Smooth muscle cell (in vitro differentiated cells): ENCODE data around the gene TPM4. TPM values are rescaled to one million over a fixed set of nuclear protein-coding genes. Genes with fewer than 3 reads are reported as not detected.
A peak's percentile ranks its signal among the peaks of the same experiment; 100 is the strongest.

Experiments used
- DNase-seq: peaks from one replicate; lab custom pipeline; 2025; ENCODE audit not compliant: unreplicated experiment; lab: John Stamatoyannopoulos, UW
- H2AFZ ChIP-seq: fragments of 200-600 bp; sonication (generic); 2 replicates; pipeline ENCODE4 v1.6.0; 2016; ENCODE audit warnings: antibody characterized with exemption, low read depth, mild to moderate bottlenecking
- H3F3A ChIP-seq: fragments of 200-600 bp; sonication (generic); 2 replicates; pipeline ENCODE4 v1.6.0; 2017; ENCODE audit warnings: antibody characterized with exemption, low read depth
- H3K27ac ChIP-seq: fragments of 200-600 bp; sonication (generic); 2 replicates; pipeline ENCODE4 v1.5.1; 2016; ENCODE audit warnings: low read depth, mild to moderate bottlenecking
- H3K27me3 ChIP-seq: fragments of 200-600 bp; sonication (generic); 2 replicates; pipeline ENCODE4 v1.6.1; 2016; ENCODE audit warnings: low read depth, mild to moderate bottlenecking
- H3K36me3 ChIP-seq: fragments of 200-600 bp; sonication (generic); 2 replicates; pipeline ENCODE4 v1.5.1; 2016; ENCODE audit warnings: low read depth
- H3K4me1 ChIP-seq: fragments of 200-600 bp; sonication (generic); 2 replicates; pipeline ENCODE4 v1.5.1; 2016; ENCODE audit warnings: low read depth
- H3K4me2 ChIP-seq: fragments of 200-600 bp; sonication (generic); 2 replicates; pipeline ENCODE4 v1.6.0; 2016; ENCODE audit warnings: mild to moderate bottlenecking
- H3K4me3 ChIP-seq: fragments of 200-600 bp; sonication (generic); 2 replicates; pipeline ENCODE4 v1.5.1; 2016; ENCODE audit warnings: mild to moderate bottlenecking
- H3K79me2 ChIP-seq: fragments of 200-600 bp; sonication (generic); 2 replicates; pipeline ENCODE4 v1.6.0; 2016; ENCODE audit warnings: low read depth, mild to moderate bottlenecking
- H3K9ac ChIP-seq: fragments of 200-600 bp; sonication (generic); 2 replicates; pipeline ENCODE4 v1.6.0; 2016; ENCODE audit warnings: low read depth
- H3K9me3 ChIP-seq: fragments of 200-600 bp; sonication (generic); replicated peaks from 2 replicates; pipeline ENCODE4 v1.5.1; 2016; ENCODE audit warnings: low read depth
- H4K20me1 ChIP-seq: fragments of 200-600 bp; sonication (generic); 2 replicates; pipeline ENCODE4 v1.6.0; 2016; ENCODE audit warnings: low read depth
- WGBS: methylation state at CpG from one replicate; pipeline ENCODE4 v1.1.7; 2016; ENCODE audit warnings: low lambda C conversion rate; 5-methylcytosine and 5-hydroxymethylcytosine counted together
- polyA plus RNA-seq: library from polyadenylated mRNA; unstranded; fragments of >200 nt; fragmentation: Nextera tagmentation; extraction: Ambion mirVana; gene quantifications from 2 replicates; pipeline ENCODE4 v1.2.1, GENCODE V29; 2016
- total RNA-seq: library from RNA; depleted of rRNA; stranded (reverse); fragments of >200 nt; gene quantifications from 2 replicates; pipeline ENCODE4 v1.2.3, GENCODE V29; 2014
- TF ChIP-seq, protein P1 (sequence below): fragments of 200-600 bp; sonication (generic); IDR thresholded peaks from 2 replicates; pipeline ENCODE4 v1.5.1; 2017; ENCODE audit warnings: borderline replicate concordance, mild to moderate bottlenecking, antibody characterized with exemption; ENCODE audit not compliant: insufficient read depth, poor library complexity, severe bottlenecking

The TPM4 gene
- total and polyA plus RNA-seq, 2 experiments from 2014 or later: 1,070 to 1,074 TPM

DNA sequence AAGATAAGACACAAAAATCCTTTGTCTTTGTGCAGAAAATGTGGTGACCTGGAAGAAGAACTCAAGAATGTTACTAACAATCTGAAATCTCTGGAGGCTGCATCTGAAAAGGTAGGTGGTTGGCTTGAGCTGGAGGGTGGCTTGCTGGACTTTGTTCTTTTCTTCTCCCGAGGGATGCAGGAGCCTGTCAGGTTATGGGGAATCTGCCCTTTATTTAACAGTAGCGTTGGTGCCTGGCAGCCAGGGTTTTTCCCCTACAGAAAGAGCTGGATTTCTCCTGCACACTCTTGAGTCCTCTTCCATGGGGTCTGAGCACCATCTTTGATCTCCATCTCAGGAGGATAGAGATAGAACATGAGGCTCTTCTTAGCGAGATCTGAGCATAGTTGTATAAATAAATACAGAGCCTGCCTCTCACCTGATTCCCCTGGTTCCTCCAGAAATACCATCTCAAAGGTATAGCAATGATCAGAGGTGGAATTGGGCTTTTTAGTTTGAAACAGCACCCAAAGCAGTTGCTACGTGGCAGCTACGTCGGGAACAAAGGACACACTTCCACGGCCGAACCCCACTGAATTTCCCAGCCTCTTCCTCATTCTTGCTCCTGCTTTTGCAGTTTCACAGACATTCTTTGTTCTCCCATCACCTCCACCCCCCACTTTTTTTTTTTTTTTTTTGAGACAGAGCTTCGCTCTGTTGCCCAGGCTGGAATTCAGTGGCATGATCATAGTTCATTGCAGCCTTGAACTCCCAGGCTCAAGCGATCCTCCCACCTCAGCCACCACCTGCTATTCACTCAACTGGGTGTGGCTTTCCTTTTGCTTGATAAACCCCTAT lies 12.9 kb downstream of the TPM4 start:
- no peak for DNase-seq
- Histone ChIP-seq H3K9me3 (no peaks in the 10 kb centered on the region), H3K79me2 (peaks cover 91% of the 10 kb centered on the region), H3K36me3 (peaks cover 46% of the 10 kb centered on the region), H3F3A (peaks cover 97% of the 10 kb centered on the region), H3K27ac (peak overlapping the region; percentile 57), H3K27me3 (no peaks in the 10 kb centered on the region), H2AFZ (no peak overlapping the region), H3K4me3 (no peak overlapping the region), H3K4me1 (no peaks in the 10 kb centered on the region), H4K20me1 (peaks cover 100% of the 10 kb centered on the region), H3K4me2 (no peak overlapping the region), H3K9ac (no peak overlapping the region)
- 93% methylated on average over 10 of the region's 10 CpGs for WGBS
- TF ChIP-seq, protein P1, sequence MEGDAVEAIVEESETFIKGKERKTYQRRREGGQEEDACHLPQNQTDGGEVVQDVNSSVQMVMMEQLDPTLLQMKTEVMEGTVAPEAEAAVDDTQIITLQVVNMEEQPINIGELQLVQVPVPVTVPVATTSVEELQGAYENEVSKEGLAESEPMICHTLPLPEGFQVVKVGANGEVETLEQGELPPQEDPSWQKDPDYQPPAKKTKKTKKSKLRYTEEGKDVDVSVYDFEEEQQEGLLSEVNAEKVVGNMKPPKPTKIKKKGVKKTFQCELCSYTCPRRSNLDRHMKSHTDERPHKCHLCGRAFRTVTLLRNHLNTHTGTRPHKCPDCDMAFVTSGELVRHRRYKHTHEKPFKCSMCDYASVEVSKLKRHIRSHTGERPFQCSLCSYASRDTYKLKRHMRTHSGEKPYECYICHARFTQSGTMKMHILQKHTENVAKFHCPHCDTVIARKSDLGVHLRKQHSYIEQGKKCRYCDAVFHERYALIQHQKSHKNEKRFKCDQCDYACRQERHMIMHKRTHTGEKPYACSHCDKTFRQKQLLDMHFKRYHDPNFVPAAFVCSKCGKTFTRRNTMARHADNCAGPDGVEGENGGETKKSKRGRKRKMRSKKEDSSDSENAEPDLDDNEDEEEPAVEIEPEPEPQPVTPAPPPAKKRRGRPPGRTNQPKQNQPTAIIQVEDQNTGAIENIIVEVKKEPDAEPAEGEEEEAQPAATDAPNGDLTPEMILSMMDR: no peak

DNA sequence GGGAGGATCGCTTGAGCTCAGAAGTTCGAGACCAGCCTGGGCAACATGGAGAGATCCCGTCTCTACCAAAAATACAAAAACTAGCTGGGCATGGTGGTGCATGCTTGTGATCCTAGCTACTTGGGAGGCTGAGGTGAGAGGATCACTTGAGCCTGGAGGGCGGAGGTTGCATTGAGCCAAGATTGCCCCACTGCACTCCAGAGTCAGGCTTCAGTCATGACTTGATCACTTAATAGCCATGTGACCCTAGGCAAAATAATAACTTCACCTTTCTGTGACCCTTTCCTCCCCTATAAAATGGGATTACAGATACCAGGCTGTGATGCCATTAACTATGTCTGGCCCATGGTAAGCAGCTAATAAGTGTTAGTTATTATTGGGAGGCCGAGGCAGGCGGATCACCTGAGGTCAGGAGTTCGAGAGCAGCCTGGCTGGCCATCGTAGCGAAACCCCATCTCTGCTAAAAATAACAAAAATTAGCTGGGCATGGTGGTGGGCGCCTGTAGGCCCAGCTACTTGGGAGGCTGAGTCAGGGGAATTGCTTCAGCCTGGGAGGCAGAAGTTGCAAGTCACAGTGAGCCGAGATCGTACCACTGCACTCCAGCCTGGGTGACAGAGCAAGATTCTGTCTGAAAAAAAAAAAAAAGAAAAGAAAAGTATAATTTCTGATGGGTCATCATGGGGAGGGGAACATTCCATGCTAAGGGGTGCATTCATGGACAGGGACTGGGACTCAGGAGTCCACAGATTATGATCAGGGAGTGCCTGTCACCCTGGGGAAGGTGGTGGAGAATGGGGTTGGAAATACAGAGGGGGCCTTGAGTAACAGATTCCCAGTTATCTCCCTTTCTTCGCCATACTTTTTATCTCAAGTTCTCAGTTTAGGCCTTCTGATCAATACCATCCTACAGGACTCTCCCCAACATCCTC lies 15.5 kb downstream of the TPM4 start:
- peaks cover 36% of the 10 kb centered on the region for H3K36me3 ChIP-seq
- no peak overlapping the region for H3K4me2 ChIP-seq
- WGBS: 96% methylated on average over 13 of the region's 13 CpGs
- TF ChIP-seq, protein P1: no peak
- no peak overlapping the region for H3K4me3 ChIP-seq
- peak overlapping the region; percentile 57 for H3K27ac ChIP-seq
- no peaks in the 10 kb centered on the region for H3K9me3 ChIP-seq
- peaks cover 91% of the 10 kb centered on the region for H3F3A ChIP-seq
- H2AFZ ChIP-seq: no peak overlapping the region
- no peaks in the 10 kb centered on the region for H3K4me1 ChIP-seq
- H3K27me3 ChIP-seq: no peaks in the 10 kb centered on the region
- DNase-seq: no peak
- no peak overlapping the region for H3K9ac ChIP-seq
- H4K20me1 ChIP-seq: peaks cover 100% of the 10 kb centered on the region
- H3K79me2 ChIP-seq: peaks cover 80% of the 10 kb centered on the region

DNA sequence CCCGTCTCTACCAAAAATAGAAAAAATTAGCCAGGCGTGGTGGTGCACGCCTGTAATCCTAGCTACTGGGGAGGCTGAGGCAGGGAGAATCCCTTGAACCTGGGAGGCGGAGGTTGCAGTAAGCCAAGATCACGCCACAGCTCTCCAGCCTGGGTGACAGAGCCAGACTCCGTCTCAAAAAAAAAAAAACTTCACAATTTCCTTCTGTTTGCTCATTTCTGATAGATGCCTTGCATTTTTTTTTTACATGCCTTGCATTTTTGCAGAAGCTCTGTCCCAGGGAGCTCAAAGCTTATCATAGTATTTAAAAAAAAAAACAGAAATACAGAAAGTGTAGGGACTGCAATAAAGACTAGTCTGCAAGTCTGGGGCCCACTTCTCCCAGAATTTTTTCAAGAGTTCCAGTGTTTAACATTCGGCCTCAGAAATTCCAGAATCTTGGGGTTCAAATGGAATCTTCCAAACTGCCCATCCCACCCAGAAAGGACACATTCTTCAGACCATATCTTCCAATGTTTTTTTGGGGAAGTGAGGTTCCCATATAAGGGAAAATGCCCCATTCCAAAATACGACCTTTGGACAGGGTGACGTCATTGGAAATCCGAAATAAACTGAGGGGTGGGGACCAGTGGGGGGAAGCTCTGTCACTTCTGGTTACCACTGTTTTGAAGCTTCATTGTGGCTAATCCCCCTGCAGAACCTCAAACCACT lies 18.2 kb downstream of the TPM4 start:
- peaks cover 59% of the 10 kb centered on the region for H3K79me2 ChIP-seq
- no peaks in the 10 kb centered on the region for H3K9me3 ChIP-seq
- no peak overlapping the region for H2AFZ ChIP-seq
- H3K4me1 ChIP-seq: no peaks in the 10 kb centered on the region
- no peak overlapping the region for H3K4me3 ChIP-seq
- whole genome bisulfite sequencing: 57% methylated on average over 10 of the region's 10 CpGs
- peaks cover 29% of the 10 kb centered on the region for H3K36me3 ChIP-seq
- H3K9ac ChIP-seq: no peak overlapping the region
- H3K27me3 ChIP-seq: no peaks in the 10 kb centered on the region
- H3K27ac ChIP-seq: peak overlapping the region; percentile 83
- no peak for DNase-seq
- H3K4me2 ChIP-seq: peak overlapping the region; percentile 48
- H3F3A ChIP-seq: peaks cover 92% of the 10 kb centered on the region
- TF ChIP-seq, protein P1: no peak
- peaks cover 100% of the 10 kb centered on the region for H4K20me1 ChIP-seq
